PC-3 (cell line): Measurements from ENCODE around the gene CRTC1.

ENCODE experiments used
- CTCF ChIP-seq: fragments of 300-600 bp; sonication (generic); conservative IDR thresholded peaks from 2 replicates; pipeline ENCODE4 v1.5.1; 2017; ENCODE audit warnings: antibody characterized with exemption, low read depth, mild to moderate bottlenecking, low read length
- EZH2 ChIP-seq: fragments of 300-600 bp; sonication (generic); IDR thresholded peaks from one replicate; pipeline ENCODE4 v1.6.1; 2017; ENCODE audit warnings: antibody characterized with exemption, mild to moderate bottlenecking, low read length; ENCODE audit not compliant: unreplicated experiment
- EZH2phosphoT487 ChIP-seq: fragments of 300-600 bp; sonication (generic); IDR thresholded peaks from 2 replicates; pipeline ENCODE4 v1.6.1; 2018; ENCODE audit warnings: mild to moderate bottlenecking, antibody characterized with exemption, low read length, borderline replicate concordance

DNA sequence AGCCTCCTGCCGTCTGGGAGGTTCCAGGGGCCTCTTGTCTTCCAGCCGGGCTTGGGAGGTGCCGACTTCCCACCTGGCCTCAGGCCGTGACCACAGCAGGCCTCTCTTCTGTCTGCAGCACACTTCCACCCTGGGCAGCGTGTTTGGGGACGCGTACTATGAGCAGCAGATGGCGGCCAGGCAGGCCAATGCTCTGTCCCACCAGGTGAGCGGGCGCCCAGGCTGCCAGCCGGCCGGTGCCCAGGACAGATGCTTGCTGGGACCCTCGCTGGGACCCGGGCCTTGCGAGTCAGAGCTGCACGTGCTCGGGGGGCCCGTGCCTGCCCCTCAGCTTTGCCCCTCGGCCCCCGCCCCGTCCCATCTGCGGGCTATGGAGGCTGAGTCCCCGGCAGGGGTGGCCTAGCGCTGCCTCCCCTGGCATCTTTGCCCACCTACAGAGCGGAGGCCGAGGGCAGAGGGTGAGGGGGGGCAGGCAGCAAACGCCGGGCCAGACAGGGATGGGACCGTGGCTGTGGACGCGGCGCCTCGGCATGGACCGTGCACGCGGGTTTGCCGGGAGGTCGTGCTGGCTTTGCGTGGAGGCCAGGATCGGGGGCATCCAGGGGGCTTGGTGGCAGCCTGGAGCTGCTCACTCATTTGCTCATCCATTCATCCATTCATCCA, 91.4 kb downstream of the CRTC1 start:
- TF ChIP-seq CTCF (no peak), EZH2 (no peak), EZH2phosphoT487 (no peak)
